ENCODE results near the gene TPP1.

DNA sequence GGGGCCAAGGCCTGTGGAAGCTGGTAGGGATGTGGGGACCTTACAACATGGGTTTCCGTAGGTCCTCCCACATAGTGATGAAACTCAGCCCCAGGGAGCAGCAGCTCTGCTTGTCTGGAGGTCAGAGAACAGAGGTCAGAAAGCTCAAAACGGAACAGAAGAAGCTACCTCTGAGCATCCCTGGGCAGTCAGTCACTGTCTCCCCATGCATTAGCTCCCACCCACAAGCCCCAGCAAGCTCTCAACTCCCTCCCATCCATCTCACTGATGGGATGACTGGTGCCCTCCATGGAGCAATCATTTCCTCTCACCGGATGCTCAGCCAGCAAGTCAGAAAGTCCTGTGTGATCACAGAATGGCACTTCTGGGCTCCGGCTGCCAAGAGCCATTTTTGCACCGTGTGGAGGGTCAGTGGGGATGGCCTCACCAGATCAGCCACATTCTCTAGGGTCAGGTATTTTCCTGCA, 1.9 kb downstream of the TPP1 start:
- no peak for TF ChIP-seq OSR1 (CRISPR knock-in tag; IDR thresholded peaks at IDR 0.05)
- TF ChIP-seq TCF4 (CRISPR knock-in tag; IDR thresholded peaks at IDR 0.05; ENCODE audit: borderline replicate concordance), result no peak
- TF ChIP-seq, protein P1, sequence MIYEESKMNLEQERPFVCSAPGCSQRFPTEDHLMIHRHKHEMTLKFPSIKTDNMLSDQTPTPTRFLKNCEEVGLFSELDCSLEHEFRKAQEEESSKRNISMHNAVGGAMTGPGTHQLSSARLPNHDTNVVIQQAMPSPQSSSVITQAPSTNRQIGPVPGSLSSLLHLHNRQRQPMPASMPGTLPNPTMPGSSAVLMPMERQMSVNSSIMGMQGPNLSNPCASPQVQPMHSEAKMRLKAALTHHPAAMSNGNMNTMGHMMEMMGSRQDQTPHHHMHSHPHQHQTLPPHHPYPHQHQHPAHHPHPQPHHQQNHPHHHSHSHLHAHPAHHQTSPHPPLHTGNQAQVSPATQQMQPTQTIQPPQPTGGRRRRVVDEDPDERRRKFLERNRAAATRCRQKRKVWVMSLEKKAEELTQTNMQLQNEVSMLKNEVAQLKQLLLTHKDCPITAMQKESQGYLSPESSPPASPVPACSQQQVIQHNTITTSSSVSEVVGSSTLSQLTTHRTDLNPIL (CRISPR knock-in tag; IDR thresholded peaks at IDR 0.05; ENCODE audit: low read depth), result no peak
- TF ChIP-seq ESRRG (CRISPR knock-in tag; IDR thresholded peaks at IDR 0.05), result no peak
- TF ChIP-seq ZNF565 (CRISPR knock-in tag; conservative IDR thresholded peaks at IDR 0.05; ENCODE audit: low read depth), result no peak
- TF ChIP-seq, protein P2, sequence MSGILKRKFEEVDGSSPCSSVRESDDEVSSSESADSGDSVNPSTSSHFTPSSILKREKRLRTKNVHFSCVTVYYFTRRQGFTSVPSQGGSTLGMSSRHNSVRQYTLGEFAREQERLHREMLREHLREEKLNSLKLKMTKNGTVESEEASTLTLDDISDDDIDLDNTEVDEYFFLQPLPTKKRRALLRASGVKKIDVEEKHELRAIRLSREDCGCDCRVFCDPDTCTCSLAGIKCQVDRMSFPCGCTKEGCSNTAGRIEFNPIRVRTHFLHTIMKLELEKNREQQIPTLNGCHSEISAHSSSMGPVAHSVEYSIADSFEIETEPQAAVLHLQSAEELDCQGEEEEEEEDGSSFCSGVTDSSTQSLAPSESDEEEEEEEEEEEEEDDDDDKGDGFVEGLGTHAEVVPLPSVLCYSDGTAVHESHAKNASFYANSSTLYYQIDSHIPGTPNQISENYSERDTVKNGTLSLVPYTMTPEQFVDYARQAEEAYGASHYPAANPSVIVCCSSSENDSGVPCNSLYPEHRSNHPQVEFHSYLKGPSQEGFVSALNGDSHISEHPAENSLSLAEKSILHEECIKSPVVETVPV (CRISPR knock-in tag; IDR thresholded peaks at IDR 0.05), result no peak
- TF ChIP-seq, protein P3, sequence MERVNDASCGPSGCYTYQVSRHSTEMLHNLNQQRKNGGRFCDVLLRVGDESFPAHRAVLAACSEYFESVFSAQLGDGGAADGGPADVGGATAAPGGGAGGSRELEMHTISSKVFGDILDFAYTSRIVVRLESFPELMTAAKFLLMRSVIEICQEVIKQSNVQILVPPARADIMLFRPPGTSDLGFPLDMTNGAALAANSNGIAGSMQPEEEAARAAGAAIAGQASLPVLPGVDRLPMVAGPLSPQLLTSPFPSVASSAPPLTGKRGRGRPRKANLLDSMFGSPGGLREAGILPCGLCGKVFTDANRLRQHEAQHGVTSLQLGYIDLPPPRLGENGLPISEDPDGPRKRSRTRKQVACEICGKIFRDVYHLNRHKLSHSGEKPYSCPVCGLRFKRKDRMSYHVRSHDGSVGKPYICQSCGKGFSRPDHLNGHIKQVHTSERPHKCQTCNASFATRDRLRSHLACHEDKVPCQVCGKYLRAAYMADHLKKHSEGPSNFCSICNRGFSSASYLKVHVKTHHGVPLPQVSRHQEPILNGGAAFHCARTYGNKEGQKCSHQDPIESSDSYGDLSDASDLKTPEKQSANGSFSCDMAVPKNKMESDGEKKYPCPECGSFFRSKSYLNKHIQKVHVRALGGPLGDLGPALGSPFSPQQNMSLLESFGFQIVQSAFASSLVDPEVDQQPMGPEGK (CRISPR knock-in tag; IDR thresholded peaks at IDR 0.05; ENCODE audit: borderline replicate concordance), result no peak
- no peak for TF ChIP-seq PPARA (CRISPR knock-in tag; IDR thresholded peaks at IDR 0.05; ENCODE audit: borderline replicate concordance)
- TF ChIP-seq BACH2 (CRISPR knock-in tag; IDR thresholded peaks at IDR 0.05; ENCODE audit: borderline replicate concordance), result no peak
- TF ChIP-seq ZNF8 (CRISPR knock-in tag; IDR thresholded peaks at IDR 0.05), result no peak
- TF ChIP-seq ISL1 (CRISPR knock-in tag; IDR thresholded peaks at IDR 0.05), result no peak
- TF ChIP-seq ZC3H10 (CRISPR knock-in tag; IDR thresholded peaks at IDR 0.05), result no peak
- TF ChIP-seq SNAI2 (CRISPR knock-in tag; IDR thresholded peaks at IDR 0.05), result no peak
